Heart left ventricle (tissue), 13 donors: ENCODE results near the gene MRPL53.

Source experiments
- CTCF ChIP-seq, 12 donors: fragments of 200-600 bp; sonication (generic) in 4 of 12; IDR thresholded peaks; one replicate each; pipeline versions ENCODE4 v1.5.0 to v1.8.0; 2018 to 2022; ENCODE audit warnings: antibody characterized with exemption in 12 of 12, mild to moderate bottlenecking in 5 of 12
- POLR2A ChIP-seq, 2 donors: fragments of 450-650 bp; IDR thresholded peaks; one replicate each; pipeline ENCODE4 v1.6.1; 2017; ENCODE audit warnings: antibody characterized with exemption in 2 of 2, mild to moderate bottlenecking in 2 of 2, moderate library complexity in 2 of 2
- donor health status: ischemic (EF 13 %, LVEDD 7.1; RV severe dilation, severe dysfunction).
- donor health status: DM: no; HTN: yes; CAD: no.
- donor health status: DM: no; HTN: no; CAD: no.
- donor health status: ischemic (EF 25% LVEDD 6.9; RV normal size, moderate dysfunction).
- donor health status: ischemic (EF 25% LVEDD 5.7; RV mildly dilated, moderate dysfunction).
- donor health status: ischemic (EF 35%, LVEDD 5.7; RV mildly dilated, moderate dysfunction).
- donor health status: nonischemic (EF 11% LVEDD 7.7; RV severe dilation, severe dysfunction).
- donor health status: DM: yes; HTN: yes; CAD: no.
- donor health status: PGD.
- donor health status: ischemic (EF 29% LVEDD 5.4; RV normal size, mild dysfunction).
- donor health status: nonischemic (EF 23%, LVEDD 6.1; RV moderate dilation, normal function).

- TF ChIP-seq POLR2A (IDR thresholded peaks at IDR 0.05) = peak in 1 of 2 donors; percentile 61
- TF ChIP-seq CTCF (IDR thresholded peaks at IDR 0.05) = no peak
These were observed 17.6 kb downstream of the MRPL53 start, which contains the start of gene INO80B for GRCh38 chr2:74454654-74455511.
